ENCODE data around the gene PREX1.

DNA sequence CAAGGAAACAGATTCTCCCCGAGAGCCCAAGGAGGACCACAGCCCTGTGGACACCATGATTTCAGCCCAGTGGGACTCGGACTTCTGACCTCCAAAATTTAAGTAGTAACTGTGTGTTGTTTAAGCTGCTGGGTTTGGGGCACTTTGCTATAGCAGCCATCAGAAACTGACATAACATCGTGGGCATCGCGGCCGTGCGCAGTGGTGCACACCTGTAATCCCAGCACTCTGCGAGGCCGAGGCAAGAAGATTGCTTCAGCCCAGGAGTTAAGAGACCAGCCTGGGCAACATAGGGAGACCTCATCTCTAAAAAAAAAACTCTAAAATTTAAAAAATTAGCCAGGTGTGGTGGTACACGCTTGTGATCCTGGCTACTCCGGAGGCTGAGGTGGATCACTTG lies 175.8 kb downstream of the PREX1 start:
- TF ChIP-seq, protein P1, sequence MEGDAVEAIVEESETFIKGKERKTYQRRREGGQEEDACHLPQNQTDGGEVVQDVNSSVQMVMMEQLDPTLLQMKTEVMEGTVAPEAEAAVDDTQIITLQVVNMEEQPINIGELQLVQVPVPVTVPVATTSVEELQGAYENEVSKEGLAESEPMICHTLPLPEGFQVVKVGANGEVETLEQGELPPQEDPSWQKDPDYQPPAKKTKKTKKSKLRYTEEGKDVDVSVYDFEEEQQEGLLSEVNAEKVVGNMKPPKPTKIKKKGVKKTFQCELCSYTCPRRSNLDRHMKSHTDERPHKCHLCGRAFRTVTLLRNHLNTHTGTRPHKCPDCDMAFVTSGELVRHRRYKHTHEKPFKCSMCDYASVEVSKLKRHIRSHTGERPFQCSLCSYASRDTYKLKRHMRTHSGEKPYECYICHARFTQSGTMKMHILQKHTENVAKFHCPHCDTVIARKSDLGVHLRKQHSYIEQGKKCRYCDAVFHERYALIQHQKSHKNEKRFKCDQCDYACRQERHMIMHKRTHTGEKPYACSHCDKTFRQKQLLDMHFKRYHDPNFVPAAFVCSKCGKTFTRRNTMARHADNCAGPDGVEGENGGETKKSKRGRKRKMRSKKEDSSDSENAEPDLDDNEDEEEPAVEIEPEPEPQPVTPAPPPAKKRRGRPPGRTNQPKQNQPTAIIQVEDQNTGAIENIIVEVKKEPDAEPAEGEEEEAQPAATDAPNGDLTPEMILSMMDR (conservative IDR thresholded peaks at IDR 0.05) = no peak
- no peak for TF ChIP-seq EZH2 (IDR thresholded peaks at IDR 0.05; ENCODE audit: low read depth)

Data from PC-9 (cell line).